Measurements from ENCODE around the gene VGF. TPM values are rescaled to one million over a fixed set of nuclear protein-coding genes. Genes with fewer than 3 reads are reported as not detected.

VGF gene
- total RNA-seq, result 0.16 and 0.24 TPM in 2 replicates
- long read RNA-seq, result 0 reads

- H3K4me1 Mint-ChIP-seq (ENCODE audit: unreplicated experiment), result peaks cover 43% of the 10 kb centered on the region
- peaks cover 54% of the 10 kb centered on the region for H3K27me3 Mint-ChIP-seq (ENCODE audit: unreplicated experiment)
- peak within 1 kb of the TSS; percentile 74 for H3K4me3 Mint-ChIP-seq (ENCODE audit: unreplicated experiment)
- H3K36me3 Mint-ChIP-seq (ENCODE audit: unreplicated experiment), result peaks cover 3% of the 10 kb centered on the region
- DNase-seq (ENCODE audit: extremely low spot score, unreplicated experiment), result peak; percentile 95
- no peak within 1 kb of the TSS for H3K27ac Mint-ChIP-seq (ENCODE audit: unreplicated experiment)
- TF ChIP-seq CTCF (IDR thresholded peaks at IDR 0.05), result no peak
- H3K9me3 Mint-ChIP-seq (ENCODE audit: unreplicated experiment), result no peaks in the 10 kb centered on the region
Measured at GRCh38 chr7:101165075-101165957, at the start of gene VGF. Gene VGF, minus strand, starts transcription at chr7:101165569. Its CDS starts 726 bp downstream, at chr7:101164843.

- Mint-ChIP-seq H3K4me3 (ENCODE audit: unreplicated experiment) (no peak overlapping the region), H3K36me3 (ENCODE audit: unreplicated experiment) (peaks cover 16% of the 10 kb centered on the region), H3K27ac (ENCODE audit: unreplicated experiment) (no peak overlapping the region), H3K27me3 (ENCODE audit: unreplicated experiment) (no peaks in the 10 kb centered on the region), H3K4me1 (ENCODE audit: unreplicated experiment) (peaks cover 20% of the 10 kb centered on the region), H3K9me3 (ENCODE audit: unreplicated experiment) (no peaks in the 10 kb centered on the region)
- TF ChIP-seq CTCF (IDR thresholded peaks at IDR 0.05), result no peak
- DNase-seq (ENCODE audit: extremely low spot score, unreplicated experiment), result no peak
Measured at GRCh38 chr7:101212014-101212413, 46.6 kb upstream of the VGF start.

- peaks cover 19% of the 10 kb centered on the region for H3K36me3 Mint-ChIP-seq (ENCODE audit: unreplicated experiment)
- no peak for DNase-seq (ENCODE audit: extremely low spot score, unreplicated experiment)
- no peak overlapping the region for H3K27ac Mint-ChIP-seq (ENCODE audit: unreplicated experiment)
- H3K9me3 Mint-ChIP-seq (ENCODE audit: unreplicated experiment), result no peaks in the 10 kb centered on the region
- H3K4me3 Mint-ChIP-seq (ENCODE audit: unreplicated experiment), result no peak overlapping the region
- peaks cover 17% of the 10 kb centered on the region for H3K4me1 Mint-ChIP-seq (ENCODE audit: unreplicated experiment)
- no peak for TF ChIP-seq CTCF (IDR thresholded peaks at IDR 0.05)
- H3K27me3 Mint-ChIP-seq (ENCODE audit: unreplicated experiment), result no peaks in the 10 kb centered on the region
Measured at GRCh38 chr7:101211501-101211900, 46.1 kb upstream of the VGF start.

GRCh38 chr7:101210143-101210542 is 44.8 kb upstream of the VGF start:
- H3K4me3 Mint-ChIP-seq (ENCODE audit: unreplicated experiment), result no peak overlapping the region

More at GRCh38 chr7:101210143-101210542, 44.8 kb upstream of the VGF start:
- Mint-ChIP-seq H3K27ac (ENCODE audit: unreplicated experiment) (no peak overlapping the region), H3K27me3 (ENCODE audit: unreplicated experiment) (no peaks in the 10 kb centered on the region), H3K36me3 (ENCODE audit: unreplicated experiment) (peaks cover 25% of the 10 kb centered on the region), H3K4me1 (ENCODE audit: unreplicated experiment) (peaks cover 5% of the 10 kb centered on the region), H3K9me3 (ENCODE audit: unreplicated experiment) (no peaks in the 10 kb centered on the region)
- no peak for TF ChIP-seq CTCF (IDR thresholded peaks at IDR 0.05)
- no peak for DNase-seq (ENCODE audit: extremely low spot score, unreplicated experiment)

Measured in osteocyte (in vitro differentiated cells).